GM12878 (cell line): Measurements from ENCODE around the gene CALCR. TPM values are rescaled to one million over a fixed set of nuclear protein-coding genes. Genes with fewer than 3 reads are reported as not detected.

Experiments used
- ATAC-seq: fragments of 200-7000 bp; cut with Tn5 transposase; 3 replicates; pipeline ENCODE4 v1.9.1; 2020; ENCODE audit warnings: mild to moderate bottlenecking, moderate library complexity
- BruUV-seq: library from RNA; stranded (reverse); fragments of 400-500 nt; replicated peaks from 2 replicates; lab custom pipeline; 2021; lab: Mats Ljungman, UMichigan
- CTCF ChIA-PET: fragments of 300-600 bp; sonication (Branson Sonifier 250); formaldehyde crosslinking; extraction: SDS; loops from one replicate; lab custom pipeline; 2021; ENCODE audit warnings: inconsistent platforms; lab: Yijun Ruan, JAX
- POLR2A ChIA-PET: fragments of 350-600 bp; formaldehyde crosslinking; extraction: SDS; loops from one replicate; lab custom pipeline; 2021; ENCODE audit warnings: inconsistent platforms; lab: Charles Lee
- RAD21 ChIA-PET: fragments of 300-600 bp; sonication (Branson Sonifier 250); formaldehyde crosslinking; loops from one replicate; lab custom pipeline; 2023; ENCODE audit warnings: antibody characterized with exemption; ENCODE audit not compliant: unreplicated experiment; lab: Charles Lee
- SMC1A ChIA-PET: fragments of 300-600 bp; sonication (Branson Sonifier 250); formaldehyde crosslinking; loops from one replicate; lab custom pipeline; 2023; ENCODE audit not compliant: unreplicated experiment, uncharacterized antibody; lab: Charles Lee
- DNase-seq: peaks from one replicate; pipeline ENCODE4 v3.0.0-alpha.2; 2011; ENCODE audit warnings: low read depth, low spot score
- FAIRE-seq: peaks from 3 replicates; lab custom pipeline; 2011; peaks lifted over from hg19 to GRCh38; lab: Jason Lieb, UNC
- H2AFZ ChIP-seq: 2 replicates; pipeline ENCODE4 v1.6.0; 2011; ENCODE audit warnings: low read depth, low read length, control low read depth; ENCODE audit not compliant: control insufficient read depth
- H3K27ac ChIP-seq: 2 replicates; pipeline ENCODE4 v1.5.1; 2011; ENCODE audit warnings: control low read depth; ENCODE audit not compliant: control insufficient read depth, insufficient read depth
- H3K27me3 ChIP-seq, 2 experiments: replicated peaks in 1 of 2; 2 replicates each; pipeline versions ENCODE4 v1.6.0 to v1.6.1; 2011; ENCODE audit warnings: low read length in 1 of 2; ENCODE audit not compliant: control insufficient read depth in 2 of 2, insufficient read depth in 2 of 2
- H3K36me3 ChIP-seq, 2 experiments: 2 replicates each; pipeline ENCODE4 v1.5.1; 2011; ENCODE audit warnings: low read length in 1 of 2; ENCODE audit not compliant: control insufficient read depth in 2 of 2, insufficient read depth in 2 of 2
- H3K4me1 ChIP-seq: 2 replicates; pipeline ENCODE4 v1.6.1; 2011; ENCODE audit warnings: mild to moderate bottlenecking, low read length, moderate library complexity, mixed read lengths; ENCODE audit not compliant: control insufficient read depth, insufficient read depth
- H3K4me2 ChIP-seq: 2 replicates; pipeline ENCODE4 v1.6.0; 2011; ENCODE audit warnings: control low read depth; ENCODE audit not compliant: control insufficient read depth, insufficient read depth
- H3K4me3 ChIP-seq: fragments of 200-600 bp; sonication (generic); 2 replicates; pipeline ENCODE4 v1.5.1; 2016
- H3K79me2 ChIP-seq: 2 replicates; pipeline ENCODE4 v1.6.0; 2011; ENCODE audit warnings: low read length; ENCODE audit not compliant: control insufficient read depth, insufficient read depth
- H3K9ac ChIP-seq: 2 replicates; pipeline ENCODE4 v1.8.0; 2011; ENCODE audit warnings: low read length, control low read depth, mixed read lengths; ENCODE audit not compliant: control insufficient read depth, insufficient read depth
- H3K9me3 ChIP-seq: replicated peaks from 3 replicates; pipeline ENCODE4 v1.5.1; 2011; ENCODE audit warnings: mild to moderate bottlenecking, low read length; ENCODE audit not compliant: control insufficient read depth, insufficient read depth
- H4K20me1 ChIP-seq: 2 replicates; pipeline ENCODE4 v1.6.0; 2011; ENCODE audit not compliant: control insufficient read depth, insufficient read depth
- CREB1 ChIP-seq: IDR thresholded peaks from 2 replicates; pipeline ENCODE4 v1.6.1; 2012; ENCODE audit warnings: low read depth, mild to moderate bottlenecking, inconsistent platforms
- DPF2 ChIP-seq: fragments of 450-650 bp; IDR thresholded peaks from 2 replicates; pipeline ENCODE4 v1.6.1; 2017; ENCODE audit warnings: mild to moderate bottlenecking
- EZH2 ChIP-seq: IDR thresholded peaks from 2 replicates; pipeline ENCODE4 v1.6.1; 2012; ENCODE audit warnings: low read depth, mild to moderate bottlenecking, control low read depth, inconsistent platforms, low read length, borderline replicate concordance; ENCODE audit not compliant: control insufficient read depth
- HDAC6 ChIP-seq: fragments of 200-600 bp; sonication (generic); IDR thresholded peaks from one replicate; pipeline ENCODE4 v1.8.0; 2017; ENCODE audit warnings: antibody characterized with exemption; ENCODE audit not compliant: unreplicated experiment
- PAX5 ChIP-seq: IDR thresholded peaks from 2 replicates; pipeline ENCODE4 v1.6.1; 2011; ENCODE audit warnings: low read depth, low read length, borderline replicate concordance
- TAF1 ChIP-seq: IDR thresholded peaks from 2 replicates; pipeline ENCODE4 v1.6.1; 2011; ENCODE audit warnings: mild to moderate bottlenecking, low read depth, low read length, borderline replicate concordance
- TCF7 ChIP-seq: IDR thresholded peaks from 2 replicates; pipeline ENCODE4 v1.6.1; 2014; ENCODE audit warnings: antibody characterized with exemption, borderline replicate concordance
- ZNF622 ChIP-seq: fragments of 450-650 bp; IDR thresholded peaks from 2 replicates; pipeline ENCODE4 v1.6.1; 2017; ENCODE audit warnings: mild to moderate bottlenecking, inconsistent platforms
- WGBS: methylation state at CpG from one replicate; pipeline ENCODE4 v1.1.6; 2016; ENCODE audit warnings: low lambda C conversion rate; ENCODE audit not compliant: insufficient replicate concordance, insufficient coverage; ENCODE audit errors: missing lambda C conversion rate; 5-methylcytosine and 5-hydroxymethylcytosine counted together
- in situ Hi-C: fragments of 300-500 bp; cut with MboI; formaldehyde crosslinking; loops from 9 replicates; pipeline ENCODE4 v1.14.3; 2018; ENCODE audit warnings: mixed read lengths
- intact Hi-C: fragments of 100-400 bp; cut with micrococcal nuclease; formaldehyde crosslinking; loops from one replicate; pipeline ENCODE4 v1.14.2; 2022; ENCODE audit not compliant: unreplicated experiment
- polyA plus RNA-seq, 11 experiments: library from polyadenylated mRNA; depleted of rRNA in 4 of 11; unstranded in 6 of 11; stranded (reverse) in 5 of 11; fragments of >200 nt; fragmentation: Nextera tagmentation in 4 of 11; fragmentation: Illumina TruSeq in 1 of 11; extraction: Ambion mirVana in 4 of 11; extraction: Trizol in 1 of 11; gene quantifications; 1 replicate in 1 of 11; 2 replicates in 10 of 11; pipeline versions ENCODE4 v1.2.1 to v1.2.3, GENCODE V29; 2011 to 2016; ENCODE audit warnings: inconsistent platforms in 2 of 11, missing spikeins in 2 of 11, low read depth in 1 of 11
- total RNA-seq, 4 experiments: library from RNA; depleted of rRNA in 3 of 4; stranded (reverse); fragments of >200 nt in 3 of 4; fragmentation: Illumina TruSeq in 1 of 4; extraction: Trizol in 1 of 4; gene quantifications; 2 replicates each; pipeline versions ENCODE4 v1.2.1 to v1.2.3, GENCODE V29; 2013 to 2021
- TF ChIP-seq, protein P1 (sequence below): fragments of 450-650 bp; IDR thresholded peaks from 2 replicates; pipeline ENCODE4 v1.6.1; 2017; ENCODE audit warnings: mild to moderate bottlenecking, moderate library complexity
- TF ChIP-seq, protein P2 (sequence below): IDR thresholded peaks from 2 replicates; pipeline ENCODE4 v1.6.1; 2012; ENCODE audit warnings: low read depth, low read length, improper control_type of control experiment

The CALCR gene
- total and polyA plus RNA-seq, 10 of the 15 experiments (the other 5 are each of a cell fraction or from before 2014, with no cell fraction given): not detected

GRCh38 chr7:93448176-93448575 lies 126.3 kb downstream of the CALCR start:
- WGBS: 0% methylated on average over 1 of the region's 1 CpG
- Histone ChIP-seq H3K36me3 (no peaks in the 10 kb centered on the region), H3K4me2 (no peak overlapping the region), H4K20me1 (no peaks in the 10 kb centered on the region), H3K9ac (no peak overlapping the region), H3K79me2 (no peaks in the 10 kb centered on the region), H3K9me3 (no peaks in the 10 kb centered on the region), H3K27me3 (no peaks in the 10 kb centered on the region), H2AFZ (no peak overlapping the region), H3K4me1 (no peaks in the 10 kb centered on the region), H3K27ac (no peak overlapping the region), H3K4me3 (no peak overlapping the region)
- no TSS peak for BruUV-seq
- ChIA-PET POLR2A (no interaction called here), RAD21 (no interaction called here), SMC1A (interaction anchor here (0.7 kb wide), 1 partner anchor 115 kb away, joined by 4 read pairs; no protein-coding TSS in a partner anchor), CTCF (interaction anchor here (0.8 to 2.0 kb wide), 4 partner anchors 9 to 202 kb away, joined by 3 to 8 read pairs (median 3); no protein-coding TSS in a partner anchor)
- DNase-seq (no peak), ATAC-seq (no peak), FAIRE-seq (no peak)
- no peak for TF ChIP-seq DPF2
- TF ChIP-seq, protein P1, sequence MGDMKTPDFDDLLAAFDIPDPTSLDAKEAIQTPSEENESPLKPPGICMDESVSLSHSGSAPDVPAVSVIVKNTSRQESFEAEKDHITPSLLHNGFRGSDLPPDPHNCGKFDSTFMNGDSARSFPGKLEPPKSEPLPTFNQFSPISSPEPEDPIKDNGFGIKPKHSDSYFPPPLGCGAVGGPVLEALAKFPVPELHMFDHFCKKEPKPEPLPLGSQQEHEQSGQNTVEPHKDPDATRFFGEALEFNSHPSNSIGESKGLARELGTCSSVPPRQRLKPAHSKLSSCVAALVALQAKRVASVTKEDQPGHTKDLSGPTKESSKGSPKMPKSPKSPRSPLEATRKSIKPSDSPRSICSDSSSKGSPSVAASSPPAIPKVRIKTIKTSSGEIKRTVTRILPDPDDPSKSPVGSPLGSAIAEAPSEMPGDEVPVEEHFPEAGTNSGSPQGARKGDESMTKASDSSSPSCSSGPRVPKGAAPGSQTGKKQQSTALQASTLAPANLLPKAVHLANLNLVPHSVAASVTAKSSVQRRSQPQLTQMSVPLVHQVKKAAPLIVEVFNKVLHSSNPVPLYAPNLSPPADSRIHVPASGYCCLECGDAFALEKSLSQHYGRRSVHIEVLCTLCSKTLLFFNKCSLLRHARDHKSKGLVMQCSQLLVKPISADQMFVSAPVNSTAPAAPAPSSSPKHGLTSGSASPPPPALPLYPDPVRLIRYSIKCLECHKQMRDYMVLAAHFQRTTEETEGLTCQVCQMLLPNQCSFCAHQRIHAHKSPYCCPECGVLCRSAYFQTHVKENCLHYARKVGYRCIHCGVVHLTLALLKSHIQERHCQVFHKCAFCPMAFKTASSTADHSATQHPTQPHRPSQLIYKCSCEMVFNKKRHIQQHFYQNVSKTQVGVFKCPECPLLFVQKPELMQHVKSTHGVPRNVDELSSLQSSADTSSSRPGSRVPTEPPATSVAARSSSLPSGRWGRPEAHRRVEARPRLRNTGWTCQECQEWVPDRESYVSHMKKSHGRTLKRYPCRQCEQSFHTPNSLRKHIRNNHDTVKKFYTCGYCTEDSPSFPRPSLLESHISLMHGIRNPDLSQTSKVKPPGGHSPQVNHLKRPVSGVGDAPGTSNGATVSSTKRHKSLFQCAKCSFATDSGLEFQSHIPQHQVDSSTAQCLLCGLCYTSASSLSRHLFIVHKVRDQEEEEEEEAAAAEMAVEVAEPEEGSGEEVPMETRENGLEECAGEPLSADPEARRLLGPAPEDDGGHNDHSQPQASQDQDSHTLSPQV: no peak
- no peak for TF ChIP-seq HDAC6
- no peak for TF ChIP-seq ZNF622
- TF ChIP-seq, protein P2, sequence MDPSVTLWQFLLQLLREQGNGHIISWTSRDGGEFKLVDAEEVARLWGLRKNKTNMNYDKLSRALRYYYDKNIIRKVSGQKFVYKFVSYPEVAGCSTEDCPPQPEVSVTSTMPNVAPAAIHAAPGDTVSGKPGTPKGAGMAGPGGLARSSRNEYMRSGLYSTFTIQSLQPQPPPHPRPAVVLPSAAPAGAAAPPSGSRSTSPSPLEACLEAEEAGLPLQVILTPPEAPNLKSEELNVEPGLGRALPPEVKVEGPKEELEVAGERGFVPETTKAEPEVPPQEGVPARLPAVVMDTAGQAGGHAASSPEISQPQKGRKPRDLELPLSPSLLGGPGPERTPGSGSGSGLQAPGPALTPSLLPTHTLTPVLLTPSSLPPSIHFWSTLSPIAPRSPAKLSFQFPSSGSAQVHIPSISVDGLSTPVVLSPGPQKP: no peak
- TF ChIP-seq EZH2: no peak
- no peak for TF ChIP-seq PAX5
- TF ChIP-seq TCF7: no peak
- no peak for TF ChIP-seq TAF1
- no peak for TF ChIP-seq CREB1
- intact Hi-C loops (loop anchor here (10.0 kb wide), 1 partner anchor 353 kb away; no protein-coding TSS in a partner anchor), in situ Hi-C loops (no loop called here)
